Retinal pigment epithelial cell (primary cell): Measurements from ENCODE around the gene USP4.

Source experiments
- DNase-seq: peaks from one replicate; pipeline ENCODE4 v3.0.0-alpha.2; 2010; ENCODE audit warnings: low read depth
- H3K4me3 ChIP-seq: 2 replicates; pipeline ENCODE4 v1.5.1; 2011; ENCODE audit warnings: mild to moderate bottlenecking, low read length, control low read depth, moderate library complexity
- CTCF ChIP-seq: conservative IDR thresholded peaks from 2 replicates; pipeline ENCODE4 v1.5.1; 2011; ENCODE audit warnings: low read depth, low read length, control low read depth, inconsistent platforms

Gene USP4

GRCh38 chr3:49295489-49296058 is 44.3 kb downstream of the USP4 start:
- H3K4me3 ChIP-seq: no peak overlapping the region
- no peak for DNase-seq
- peak; percentile 71 for TF ChIP-seq CTCF

- TF ChIP-seq CTCF: no peak
- no peak for DNase-seq
- no peak overlapping the region for H3K4me3 ChIP-seq
Observed at GRCh38 chr3:49294343-49294742, 45.5 kb downstream of the USP4 start.

GRCh38 chr3:49283997-49284396 is 55.9 kb downstream of the USP4 start:
- no peak for DNase-seq
- no peak for TF ChIP-seq CTCF

GRCh38 chr3:49279376-49279775 is 60.5 kb downstream of the USP4 start:
- no peak for DNase-seq
- TF ChIP-seq CTCF: no peak

More at GRCh38 chr3:49283997-49284396, 55.9 kb downstream of the USP4 start:
- H3K4me3 ChIP-seq: no peak overlapping the region

GRCh38 chr3:49278548-49278947 is 61.3 kb downstream of the USP4 start:
- no peak for DNase-seq
- no peak overlapping the region for H3K4me3 ChIP-seq

More at GRCh38 chr3:49279376-49279775, 60.5 kb downstream of the USP4 start:
- no peak overlapping the region for H3K4me3 ChIP-seq

GRCh38 chr3:49277383-49277775 is 62.5 kb downstream of the USP4 start:
- no peak for DNase-seq
- no peak for TF ChIP-seq CTCF

More at GRCh38 chr3:49278548-49278947, 61.3 kb downstream of the USP4 start:
- TF ChIP-seq CTCF: no peak

More at GRCh38 chr3:49277383-49277775, 62.5 kb downstream of the USP4 start:
- peak overlapping the region; percentile 45 for H3K4me3 ChIP-seq
